ENCODE measurements around the gene SLC39A7. TPM values are rescaled to one million over a fixed set of nuclear protein-coding genes. Genes with fewer than 3 reads are reported as not detected.

The SLC39A7 gene
- polyA plus RNA-seq, 1 donor (not counting 4 experiments of a cell fraction or from before 2014, with no cell fraction given) = 54.0 TPM

GRCh38 chr6:33216117-33216649 is 15.5 kb downstream of the SLC39A7 start:
- Histone ChIP-seq H3K4me2 (ENCODE audit: control insufficient read depth, extremely low read depth, insufficient read depth, low read depth, low read length) (no peak overlapping the region), H3K79me2 (ENCODE audit: control insufficient read depth, insufficient read depth, low read length) (no peaks in the 10 kb centered on the region), H3K9me1 (ENCODE audit: control insufficient read depth, extremely low read depth, insufficient read depth, low read length) (no peaks in the 10 kb centered on the region), H3K4me1 (ENCODE audit: control insufficient read depth, extremely low read depth, insufficient read depth, low read length) (peaks cover 28% of the 10 kb centered on the region), H3K4me3 (ENCODE audit: control insufficient read depth in 2 of 3, extremely low read depth in 1 of 3, insufficient read depth in 2 of 3, low read depth in 1 of 3, low read length in 3 of 3) (no peak overlapping the region), H3K27me3 (ENCODE audit: control insufficient read depth, extremely low read depth, insufficient read depth, low read length) (no peaks in the 10 kb centered on the region), H3K9me3 (ENCODE audit: control insufficient read depth, low read depth, low read length) (no peaks in the 10 kb centered on the region), H3K9ac (ENCODE audit: control insufficient read depth, extremely low read depth, insufficient read depth, low read length) (no peak overlapping the region), H4K20me1 (ENCODE audit: control insufficient read depth, extremely low read depth, insufficient read depth, low read length) (no peaks in the 10 kb centered on the region), H2AFZ (ENCODE audit: control insufficient read depth, low read length) (no peak overlapping the region), H3K36me3 (ENCODE audit: control insufficient read depth in 2 of 2, extremely low read depth in 1 of 2, insufficient read depth in 2 of 2, low read length in 2 of 2) (peaks cover 2% of the 10 kb centered on the region in 2 experiments), H3K27ac (ENCODE audit: control insufficient read depth, insufficient read depth, low read length) (no peak overlapping the region)
- TF ChIP-seq, protein P1, sequence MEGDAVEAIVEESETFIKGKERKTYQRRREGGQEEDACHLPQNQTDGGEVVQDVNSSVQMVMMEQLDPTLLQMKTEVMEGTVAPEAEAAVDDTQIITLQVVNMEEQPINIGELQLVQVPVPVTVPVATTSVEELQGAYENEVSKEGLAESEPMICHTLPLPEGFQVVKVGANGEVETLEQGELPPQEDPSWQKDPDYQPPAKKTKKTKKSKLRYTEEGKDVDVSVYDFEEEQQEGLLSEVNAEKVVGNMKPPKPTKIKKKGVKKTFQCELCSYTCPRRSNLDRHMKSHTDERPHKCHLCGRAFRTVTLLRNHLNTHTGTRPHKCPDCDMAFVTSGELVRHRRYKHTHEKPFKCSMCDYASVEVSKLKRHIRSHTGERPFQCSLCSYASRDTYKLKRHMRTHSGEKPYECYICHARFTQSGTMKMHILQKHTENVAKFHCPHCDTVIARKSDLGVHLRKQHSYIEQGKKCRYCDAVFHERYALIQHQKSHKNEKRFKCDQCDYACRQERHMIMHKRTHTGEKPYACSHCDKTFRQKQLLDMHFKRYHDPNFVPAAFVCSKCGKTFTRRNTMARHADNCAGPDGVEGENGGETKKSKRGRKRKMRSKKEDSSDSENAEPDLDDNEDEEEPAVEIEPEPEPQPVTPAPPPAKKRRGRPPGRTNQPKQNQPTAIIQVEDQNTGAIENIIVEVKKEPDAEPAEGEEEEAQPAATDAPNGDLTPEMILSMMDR (optimal IDR thresholded peaks at IDR 0.05 in 1 of 3, IDR thresholded peaks at IDR 0.05 in 1 of 3, conservative IDR thresholded peaks at IDR 0.05 in 1 of 3; ENCODE audit: extremely low read depth in 1 of 3, insufficient read depth in 2 of 3, low read length in 3 of 3) = no peak
- TF ChIP-seq EZH2 (IDR thresholded peaks at IDR 0.05; ENCODE audit: low read length) = no peak
- no peak for FAIRE-seq
- DNase-seq (ENCODE audit: low read depth, low spot score) = no peak
- dilution Hi-C loops (cut with MboI; ENCODE audit: extremely low pct_ligation_motif_present, low sequenced_read_pairs) = no loop called here

DNA sequence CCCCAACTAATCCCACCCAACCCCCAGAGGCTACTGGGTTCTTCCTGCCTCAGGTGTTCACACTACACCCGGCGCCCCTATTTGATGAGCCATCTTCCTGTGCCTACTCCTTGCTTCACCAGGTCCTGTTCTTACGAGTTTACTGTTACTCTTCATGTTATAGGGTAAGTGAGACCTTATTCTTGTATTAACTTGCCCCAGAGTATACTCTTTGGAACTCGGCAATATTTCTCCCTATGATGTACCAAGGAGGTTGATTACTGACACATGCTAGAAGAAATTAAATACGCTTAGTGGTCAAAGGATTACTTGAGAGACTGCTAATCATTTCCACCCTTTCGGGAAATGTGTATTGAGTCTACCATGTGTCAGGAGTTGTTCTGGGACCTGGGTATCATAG is 16.6 kb downstream of the SLC39A7 start:
- peak overlapping the region; percentile 10 for H3K4me2 ChIP-seq (ENCODE audit: control insufficient read depth, extremely low read depth, insufficient read depth, low read depth, low read length)
- no peaks in the 10 kb centered on the region for H3K79me2 ChIP-seq (ENCODE audit: control insufficient read depth, insufficient read depth, low read length)
- H3K36me3 ChIP-seq (ENCODE audit: control insufficient read depth in 2 of 2, extremely low read depth in 1 of 2, insufficient read depth in 2 of 2, low read length in 2 of 2) = no peaks in the 10 kb centered on the region
- H3K9me3 ChIP-seq (ENCODE audit: control insufficient read depth, low read depth, low read length) = no peaks in the 10 kb centered on the region
- dilution Hi-C loops (cut with MboI; ENCODE audit: extremely low pct_ligation_motif_present, low sequenced_read_pairs) = no loop called here
- H2AFZ ChIP-seq (ENCODE audit: control insufficient read depth, low read length) = no peak overlapping the region
- no peak overlapping the region for H3K27ac ChIP-seq (ENCODE audit: control insufficient read depth, insufficient read depth, low read length)
- no peak for TF ChIP-seq EZH2 (IDR thresholded peaks at IDR 0.05; ENCODE audit: low read length)
- TF ChIP-seq, protein P1 (optimal IDR thresholded peaks at IDR 0.05 in 1 of 3, IDR thresholded peaks at IDR 0.05 in 1 of 3, conservative IDR thresholded peaks at IDR 0.05 in 1 of 3; ENCODE audit: extremely low read depth in 1 of 3, insufficient read depth in 2 of 3, low read length in 3 of 3) = no peak
- no peak overlapping the region for H3K4me3 ChIP-seq (ENCODE audit: control insufficient read depth in 2 of 3, extremely low read depth in 1 of 3, insufficient read depth in 2 of 3, low read depth in 1 of 3, low read length in 3 of 3)
- no peaks in the 10 kb centered on the region for H3K27me3 ChIP-seq (ENCODE audit: control insufficient read depth, extremely low read depth, insufficient read depth, low read length)
- H4K20me1 ChIP-seq (ENCODE audit: control insufficient read depth, extremely low read depth, insufficient read depth, low read length) = no peaks in the 10 kb centered on the region
- no peaks in the 10 kb centered on the region for H3K9me1 ChIP-seq (ENCODE audit: control insufficient read depth, extremely low read depth, insufficient read depth, low read length)
- FAIRE-seq = no peak
- peaks cover 28% of the 10 kb centered on the region for H3K4me1 ChIP-seq (ENCODE audit: control insufficient read depth, extremely low read depth, insufficient read depth, low read length)
- H3K9ac ChIP-seq (ENCODE audit: control insufficient read depth, extremely low read depth, insufficient read depth, low read length) = no peak overlapping the region
- DNase-seq (ENCODE audit: low read depth, low spot score) = no peak
